ENCODE results near the gene LSR.
"Not testable (repeated sequence)": the region's sequence is repeated elsewhere in the genome, so short reads cannot be mapped to it uniquely, and the experiment has no call there.

Gene LSR

DNA sequence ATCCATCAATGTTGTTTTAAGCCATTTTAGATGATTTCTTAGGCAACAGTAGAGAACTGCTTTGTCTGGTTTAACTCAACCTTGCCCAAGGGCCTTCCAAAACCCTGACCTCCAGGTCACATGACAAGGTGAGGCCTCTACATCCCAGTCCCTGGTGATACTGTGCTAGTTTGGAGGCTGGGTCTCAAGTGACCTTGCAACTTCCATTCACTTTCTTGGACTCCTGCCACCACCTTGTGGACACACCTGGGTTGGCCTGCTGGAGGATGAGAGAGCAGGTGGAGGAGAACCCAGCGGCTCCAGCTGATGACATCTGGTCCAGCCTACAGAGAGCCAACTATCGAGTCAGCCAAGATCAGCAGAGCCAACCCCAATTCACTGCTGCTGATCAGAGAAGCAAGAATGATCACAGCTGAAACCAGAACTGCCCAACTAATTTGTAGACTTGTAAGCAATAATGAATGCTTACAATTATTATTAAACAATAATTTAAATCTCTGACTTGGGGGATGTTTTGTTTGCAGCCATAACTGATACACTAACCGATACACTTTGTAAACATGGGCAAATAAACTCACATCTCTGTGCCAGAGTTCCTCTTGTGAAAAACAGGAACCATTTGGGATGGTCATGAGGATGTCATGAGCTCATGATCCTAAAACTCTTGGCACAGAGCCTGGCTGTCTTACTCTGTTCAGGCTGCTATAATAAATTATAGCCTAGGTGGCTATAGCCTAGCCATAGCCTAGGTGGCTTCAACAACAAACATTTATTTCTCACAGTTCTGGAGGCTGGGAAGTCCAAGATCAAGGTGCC is 31.8 kb upstream of the LSR start:
- no peak for DNase-seq
- intact Hi-C loops (cut with DNase I) = no loop called here

DNA sequence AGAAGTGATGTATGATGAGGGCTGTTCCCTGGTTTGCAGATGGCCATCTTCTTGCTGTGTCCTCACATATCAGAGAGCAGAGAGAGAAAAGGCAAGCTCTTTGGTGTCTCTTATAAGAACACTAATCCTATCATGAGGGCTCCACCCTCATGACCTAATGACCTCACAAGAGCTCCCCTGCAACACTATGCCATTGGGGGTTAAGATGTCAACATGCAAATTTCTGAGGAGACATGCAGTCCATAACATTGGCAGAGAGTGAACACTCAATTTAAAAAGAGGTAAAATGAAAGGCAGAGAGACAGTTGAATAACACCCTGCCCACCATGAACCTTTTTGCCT is 31.2 kb upstream of the LSR start:
- no peak for DNase-seq
- intact Hi-C loops (cut with DNase I) = no loop called here

DNA sequence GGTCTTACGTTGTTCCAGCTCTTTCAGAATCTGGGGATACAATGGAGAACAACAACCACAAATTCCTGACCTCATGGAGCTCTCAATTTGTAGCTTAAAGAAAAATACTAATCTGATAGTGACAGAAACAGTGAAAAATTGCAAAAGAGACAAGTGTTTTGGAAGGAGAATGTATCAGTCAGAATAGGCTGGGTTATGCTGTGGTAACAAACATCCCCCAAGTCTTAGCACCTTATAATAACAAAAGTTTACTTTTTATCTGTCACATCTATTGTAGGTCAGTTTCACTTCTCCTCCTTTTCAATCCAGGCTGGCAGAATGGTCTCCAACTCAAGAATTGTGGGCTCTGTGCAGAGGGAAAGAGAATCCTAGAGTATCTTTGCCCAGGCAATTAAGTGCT is 29.8 kb upstream of the LSR start:
- DNase-seq = no peak
- intact Hi-C loops (cut with DNase I) = no loop called here

DNA sequence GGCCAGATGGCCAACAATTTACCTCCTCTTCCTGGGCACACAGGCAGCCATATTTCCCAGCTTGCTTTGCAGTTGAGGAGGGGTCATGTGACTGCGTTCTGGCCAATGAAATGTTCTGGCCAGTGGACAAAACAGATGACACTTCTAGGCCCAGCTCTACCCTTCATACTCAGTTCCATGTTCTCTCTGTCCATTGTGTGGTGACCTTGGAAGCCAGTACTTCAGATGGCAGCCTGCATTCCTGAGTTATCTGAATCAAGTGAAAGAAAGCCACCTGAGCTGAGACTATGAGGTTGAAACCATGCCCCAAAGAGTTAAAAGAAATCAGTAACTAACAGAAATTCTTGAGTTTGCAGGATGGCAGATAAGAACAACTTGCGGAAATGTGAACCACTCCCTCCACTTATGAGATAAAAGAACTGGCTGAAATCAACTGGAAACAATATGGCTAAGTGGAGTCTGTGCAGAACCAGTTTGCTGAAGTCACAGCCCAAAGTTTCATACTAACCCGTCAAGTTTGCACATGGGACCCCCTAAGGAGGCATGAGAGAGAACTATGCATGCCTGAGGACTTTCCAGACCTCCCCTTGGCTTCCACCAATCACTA is 28.4 kb upstream of the LSR start:
- intact Hi-C loops (cut with DNase I) = no loop called here
- DNase-seq = no peak

DNA sequence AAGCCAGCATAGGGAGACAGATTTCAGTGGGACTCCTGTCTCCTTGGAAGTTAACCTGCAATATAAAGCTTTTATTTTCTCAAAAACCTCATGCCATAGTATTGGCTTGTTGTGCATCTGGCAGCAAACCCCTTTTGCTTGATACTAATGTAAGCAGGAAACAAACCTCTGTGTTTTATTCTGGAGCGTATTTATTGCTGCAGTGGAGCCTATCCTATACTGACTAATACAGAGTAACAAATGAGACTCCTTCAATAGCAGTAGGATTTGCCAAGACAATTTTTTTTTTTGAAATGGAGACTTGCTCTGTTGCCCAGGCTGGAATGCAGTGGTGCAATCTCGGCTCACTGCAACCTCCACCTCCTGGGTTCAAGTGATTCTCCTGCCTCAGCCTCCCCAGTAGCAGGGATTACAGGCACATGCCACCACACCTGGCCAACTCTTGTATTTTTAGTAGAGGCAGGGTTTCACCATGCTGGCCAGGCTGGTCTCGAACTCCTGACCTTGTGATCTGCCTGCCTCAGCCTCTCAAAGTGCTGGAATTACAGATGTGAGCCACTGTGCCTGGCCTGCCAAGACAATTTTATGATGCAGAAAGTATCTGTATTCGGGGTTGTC is 27.7 kb upstream of the LSR start:
- DNase-seq; intact Hi-C loops (cut with DNase I): not testable (repeated sequence)

DNA sequence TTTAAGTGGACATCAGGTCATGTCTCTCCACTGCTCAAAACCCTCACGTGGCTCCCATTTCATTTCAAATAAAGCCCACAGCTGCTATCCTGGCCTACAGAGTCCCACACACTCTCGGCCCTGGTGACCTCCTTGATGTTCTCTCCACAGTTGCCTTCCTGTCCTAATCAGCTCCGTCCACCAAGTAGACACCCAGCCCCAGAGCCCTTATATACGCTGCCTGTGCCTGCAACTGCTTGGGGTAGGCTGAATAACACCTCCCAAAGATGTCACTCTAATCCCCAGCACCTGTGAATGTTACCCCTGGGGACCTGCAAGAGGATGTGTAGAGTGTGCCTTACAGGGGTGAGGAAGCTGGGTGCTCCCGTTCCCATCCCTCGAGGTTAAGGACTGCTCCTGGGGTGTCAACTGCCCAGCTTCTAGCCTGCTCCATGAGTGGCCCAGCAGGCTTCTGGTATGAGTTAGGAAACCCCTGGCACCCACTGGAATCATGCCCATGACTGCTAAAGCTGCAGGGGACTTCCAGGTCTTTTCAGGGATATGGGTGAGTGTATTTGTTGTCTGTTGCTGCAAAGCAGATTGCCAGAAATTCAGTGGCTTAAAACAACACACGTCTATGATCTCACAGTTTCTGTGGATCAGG is 26.3 kb upstream of the LSR start:
- intact Hi-C loops (cut with DNase I) = no loop called here
- DNase-seq = no peak

DNA sequence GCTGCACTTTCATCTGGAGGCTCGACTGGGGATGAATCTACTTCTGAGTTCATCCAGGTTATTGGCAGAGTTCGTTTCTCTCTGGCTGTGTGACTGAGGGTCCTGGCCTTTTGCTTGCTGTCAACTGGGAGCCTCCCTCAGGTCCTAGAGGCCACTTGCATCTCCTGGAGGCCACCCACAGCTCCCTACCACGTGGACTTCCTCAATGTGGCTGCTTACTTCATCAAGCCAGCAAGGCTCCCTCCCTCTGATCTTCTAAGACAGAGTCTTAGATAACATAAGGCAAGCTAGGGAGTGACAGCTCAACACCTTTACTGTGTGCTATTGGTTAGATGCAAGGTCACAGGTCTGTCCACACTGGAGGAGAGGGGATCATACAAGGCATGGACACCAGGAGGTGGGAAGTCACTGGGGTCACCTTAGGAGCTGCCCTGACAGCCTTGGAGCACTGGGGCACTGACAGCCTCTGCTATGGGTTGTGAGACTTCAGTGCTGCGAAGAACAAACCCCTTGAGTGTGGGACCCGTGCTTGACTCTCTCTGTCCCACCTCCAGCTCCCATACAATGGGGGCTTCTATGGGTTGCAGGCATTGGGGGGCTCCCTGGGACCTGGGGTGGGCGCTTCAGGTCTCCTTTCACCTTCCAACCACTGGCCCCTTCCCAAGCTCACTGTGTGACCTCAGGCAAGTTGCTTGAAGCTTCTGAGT is 25.6 kb upstream of the LSR start:
- DNase-seq = no peak
- intact Hi-C loops (cut with DNase I) = no loop called here

DNA sequence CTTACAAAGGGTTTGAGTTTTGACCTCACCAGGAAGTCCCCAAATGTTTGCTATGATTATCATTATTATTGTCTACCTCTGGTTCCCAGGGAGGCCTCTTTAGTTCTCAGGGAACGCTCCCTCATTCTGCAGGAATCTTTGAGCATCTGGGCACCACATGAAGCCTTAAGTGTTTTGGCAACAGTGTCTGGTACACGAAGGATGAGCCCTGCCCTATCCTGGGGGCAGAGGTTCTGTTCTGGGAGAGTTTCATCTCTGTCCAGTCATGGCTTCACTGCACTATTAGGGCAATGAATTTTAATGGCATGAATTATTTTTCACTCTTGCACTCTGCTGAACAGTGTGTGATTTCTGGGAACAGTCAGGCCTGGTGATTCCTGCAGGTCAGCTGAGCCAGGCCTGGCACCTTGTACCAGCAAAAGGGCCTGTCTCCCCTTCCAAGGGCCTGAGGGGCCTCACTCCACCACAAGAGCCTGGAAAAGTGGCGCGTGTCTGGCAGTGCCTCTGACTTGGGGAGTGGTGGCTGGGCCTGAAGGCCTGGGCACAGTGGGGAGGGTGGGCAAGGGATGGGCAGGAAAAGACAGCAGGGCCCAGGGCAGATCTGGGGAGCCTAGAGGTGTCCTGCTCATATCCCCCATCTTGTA is 24.8 kb upstream of the LSR start:
- intact Hi-C loops (cut with DNase I) = no loop called here
- DNase-seq = no peak

DNA sequence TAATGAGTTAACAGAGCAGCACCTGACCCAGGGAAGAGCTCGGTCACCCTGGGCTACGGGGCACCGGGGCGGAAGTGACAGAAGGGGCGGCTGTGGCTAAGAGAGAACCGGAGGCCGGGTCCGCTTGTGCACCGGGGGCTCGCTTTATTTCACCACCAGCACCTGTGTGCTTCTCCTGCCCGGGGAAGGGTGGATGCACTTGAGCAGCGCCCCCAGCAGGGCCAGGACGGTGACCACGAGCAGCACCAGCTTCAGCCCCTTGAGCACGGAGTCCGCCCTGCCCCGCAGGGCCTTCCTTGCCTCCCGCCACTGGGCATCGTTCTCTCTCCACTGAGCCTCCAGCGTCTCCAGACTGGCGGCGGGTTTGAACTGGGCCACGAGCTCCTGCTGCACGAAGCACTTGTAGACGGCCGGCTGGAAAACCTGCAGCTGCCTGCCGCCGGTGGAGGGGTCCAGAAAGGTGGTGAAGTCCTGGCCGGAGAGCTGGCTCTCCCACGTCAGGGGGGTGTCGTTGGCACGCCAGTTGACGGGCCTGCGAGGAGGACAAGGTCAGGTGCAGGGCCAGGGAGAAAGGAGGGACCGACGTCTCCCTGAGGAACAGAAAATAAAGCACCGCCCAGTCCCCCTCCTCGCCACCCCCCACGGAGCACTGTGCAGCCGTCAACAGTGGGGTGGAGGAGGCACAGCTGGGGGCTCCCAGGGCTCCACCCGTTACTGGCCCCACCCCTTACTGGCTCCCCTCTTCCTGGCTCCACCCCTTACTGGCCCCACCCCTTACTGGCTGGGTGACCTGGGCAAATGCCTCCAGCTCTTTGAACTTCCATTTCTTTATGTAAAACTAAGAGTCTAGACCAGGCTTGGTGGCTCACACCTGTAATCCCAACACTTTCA is 23.9 kb upstream of the LSR start:
- DNase-seq = no peak
- intact Hi-C loops (cut with DNase I) = no loop called here

DNA sequence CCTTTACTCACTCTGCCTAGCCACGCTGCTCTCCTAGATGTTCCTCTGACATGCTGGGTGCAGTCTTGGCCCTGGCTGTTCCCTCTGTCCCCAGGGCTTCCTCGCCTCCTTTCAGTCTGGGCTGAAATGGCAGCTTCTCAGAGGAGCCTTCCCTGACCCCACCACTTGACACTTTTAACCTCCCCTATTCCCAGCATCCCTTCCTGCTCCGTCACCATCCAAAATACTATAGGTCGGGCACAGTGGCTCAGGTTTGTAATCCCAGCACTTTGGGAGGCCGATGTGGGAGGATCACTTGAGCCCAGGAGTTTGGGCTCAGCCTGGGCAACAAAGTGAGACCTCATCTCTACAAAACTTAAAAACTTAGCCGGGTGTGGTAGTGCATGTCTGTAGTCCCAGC is 22.9 kb upstream of the LSR start:
- no peak for DNase-seq
- intact Hi-C loops (cut with DNase I) = no loop called here

DNA sequence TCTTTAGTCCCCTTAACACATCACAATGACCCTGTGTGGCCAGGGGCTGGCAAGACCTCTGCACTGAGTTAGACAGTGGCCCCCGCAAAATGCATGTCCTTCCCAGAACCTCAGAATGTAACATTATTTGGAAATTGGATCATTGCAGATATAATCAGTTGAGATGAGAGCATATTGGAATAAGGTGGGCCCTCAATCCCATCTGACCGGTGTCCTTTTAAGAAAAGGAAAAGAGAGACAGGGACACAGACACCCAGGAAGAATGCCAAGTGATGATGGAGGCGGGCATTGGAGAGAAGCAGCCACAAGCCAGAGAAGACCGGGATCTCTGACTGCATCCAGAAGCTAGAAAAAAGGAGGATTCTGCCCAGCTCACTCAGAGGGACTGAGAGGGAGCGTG is 22.1 kb upstream of the LSR start:
- no peak for DNase-seq
- intact Hi-C loops (cut with DNase I) = no loop called here

DNA sequence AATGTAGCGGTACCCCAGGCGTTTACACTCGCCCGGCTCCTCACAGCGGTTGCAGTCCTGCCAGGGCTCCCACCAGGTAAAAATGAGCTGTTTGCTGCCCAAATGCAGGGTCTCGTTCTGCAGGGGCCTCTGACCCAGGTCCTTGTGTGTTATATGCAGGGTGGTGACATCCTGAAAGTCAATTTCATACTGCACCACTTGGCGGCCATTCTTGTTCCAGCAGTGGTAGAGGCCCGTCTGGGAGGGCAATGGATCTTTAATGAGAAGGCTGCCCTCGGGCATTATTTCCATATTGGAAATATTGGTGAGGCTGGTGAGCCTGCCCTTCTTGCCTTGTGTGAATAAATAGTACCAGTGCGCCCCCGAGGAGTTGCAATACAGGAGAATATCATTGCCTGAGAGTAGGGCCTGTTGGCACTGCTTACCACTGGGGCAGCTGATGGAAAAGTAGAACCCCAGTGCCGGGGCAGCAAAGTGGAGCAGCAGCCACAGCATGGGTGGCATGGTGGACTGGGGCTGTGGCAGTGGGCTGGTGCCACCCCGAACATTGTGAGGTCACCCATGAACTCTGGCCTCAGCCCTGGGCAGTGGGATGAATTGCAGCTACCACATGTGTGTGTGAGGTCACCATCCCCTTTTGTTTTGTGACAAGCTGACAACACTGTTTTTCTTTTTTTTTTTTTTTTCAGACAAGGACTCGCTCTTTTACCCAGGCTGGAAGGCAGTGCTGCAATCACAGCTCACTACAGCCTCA is 20.4 kb upstream of the LSR start, which contains the start of gene FAM187B:
TSS of gene FAM187B (minus strand) at position 563 of the 754 bp plus-strand sequence. CDS start at position 504, 59 bp downstream.
- peak in 5 of 10 donors; percentile 15 to 87 (median 44) for DNase-seq
- intact Hi-C loops (cut with DNase I) = no loop called here

DNA sequence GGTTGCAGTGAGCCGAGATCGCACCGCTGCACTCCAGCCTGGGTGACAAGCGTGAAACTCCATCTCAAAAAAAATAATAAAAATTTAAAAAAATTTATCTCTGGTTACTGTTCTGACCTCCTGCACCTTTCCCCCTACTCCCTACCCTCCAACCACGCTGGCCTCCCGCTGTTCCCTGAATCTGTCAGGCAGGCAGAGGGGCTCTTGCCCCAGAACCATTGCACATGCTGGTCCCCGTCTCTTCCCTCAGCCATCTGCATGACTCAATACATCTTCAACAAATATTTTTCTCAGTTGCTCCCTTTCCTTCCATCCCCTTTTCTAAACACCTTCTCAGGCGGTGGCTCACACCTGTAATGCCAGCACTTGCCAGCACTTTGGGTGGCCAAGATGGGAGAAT is 19.2 kb upstream of the LSR start:
- intact Hi-C loops (cut with DNase I) = no loop called here
- peak in 1 of 10 donors; percentile 57 for DNase-seq

DNA sequence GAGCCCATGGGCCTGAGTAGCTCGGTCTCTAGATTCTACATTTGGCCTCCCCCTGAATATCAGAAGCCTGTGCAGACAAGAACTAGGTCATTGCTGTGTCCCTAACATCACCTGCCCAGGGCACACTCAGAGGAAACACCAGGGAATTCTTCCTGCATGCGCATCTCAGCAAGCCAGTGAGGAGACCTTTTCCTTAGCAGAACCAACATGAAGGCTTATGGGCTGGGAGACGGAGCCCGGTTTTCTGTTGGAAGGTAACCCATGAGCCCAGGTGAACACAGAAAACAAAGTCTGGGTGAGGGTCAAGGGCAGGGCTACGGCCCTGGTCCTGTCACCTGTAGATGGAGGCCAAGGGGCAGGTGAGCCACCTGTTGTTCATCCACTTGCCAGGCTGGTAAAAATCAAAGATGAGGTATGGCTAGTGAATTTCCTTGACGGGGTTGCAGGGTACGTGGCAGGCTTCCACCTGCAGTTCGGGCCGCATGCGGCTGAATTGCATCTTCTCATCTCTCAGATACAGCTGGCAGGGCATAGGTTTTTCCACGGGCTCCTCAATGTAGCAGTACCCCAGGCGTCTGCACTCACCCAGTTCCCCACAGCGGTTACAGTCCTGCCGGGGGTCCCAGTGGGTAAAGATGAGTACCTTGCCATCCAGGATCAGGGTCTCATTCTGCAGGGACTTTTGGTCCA is 16.7 kb upstream of the LSR start:
- DNase-seq = peak in 1 of 10 donors; percentile 53
- intact Hi-C loops (cut with DNase I) = no loop called here

DNA sequence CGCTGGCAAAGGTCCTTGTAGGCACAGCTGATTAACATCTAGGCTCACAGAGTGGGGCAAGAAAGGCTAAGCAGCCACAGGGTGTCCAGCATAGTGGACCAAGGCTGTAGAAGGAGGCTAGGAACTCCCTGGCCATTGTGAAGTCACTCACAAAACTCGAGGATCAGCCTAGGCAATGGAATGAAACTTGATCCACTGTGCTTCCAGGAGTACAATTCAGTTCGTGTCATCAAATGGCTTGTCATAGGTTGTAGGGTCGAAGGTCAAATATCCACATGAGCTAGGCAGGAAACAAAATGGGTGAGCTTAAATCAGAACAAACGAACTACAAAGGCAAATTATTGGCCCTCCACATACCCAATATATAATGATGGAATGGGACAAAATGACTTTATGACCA is 15.9 kb upstream of the LSR start:
- no peak for DNase-seq
- intact Hi-C loops (cut with DNase I) = no loop called here

DNA sequence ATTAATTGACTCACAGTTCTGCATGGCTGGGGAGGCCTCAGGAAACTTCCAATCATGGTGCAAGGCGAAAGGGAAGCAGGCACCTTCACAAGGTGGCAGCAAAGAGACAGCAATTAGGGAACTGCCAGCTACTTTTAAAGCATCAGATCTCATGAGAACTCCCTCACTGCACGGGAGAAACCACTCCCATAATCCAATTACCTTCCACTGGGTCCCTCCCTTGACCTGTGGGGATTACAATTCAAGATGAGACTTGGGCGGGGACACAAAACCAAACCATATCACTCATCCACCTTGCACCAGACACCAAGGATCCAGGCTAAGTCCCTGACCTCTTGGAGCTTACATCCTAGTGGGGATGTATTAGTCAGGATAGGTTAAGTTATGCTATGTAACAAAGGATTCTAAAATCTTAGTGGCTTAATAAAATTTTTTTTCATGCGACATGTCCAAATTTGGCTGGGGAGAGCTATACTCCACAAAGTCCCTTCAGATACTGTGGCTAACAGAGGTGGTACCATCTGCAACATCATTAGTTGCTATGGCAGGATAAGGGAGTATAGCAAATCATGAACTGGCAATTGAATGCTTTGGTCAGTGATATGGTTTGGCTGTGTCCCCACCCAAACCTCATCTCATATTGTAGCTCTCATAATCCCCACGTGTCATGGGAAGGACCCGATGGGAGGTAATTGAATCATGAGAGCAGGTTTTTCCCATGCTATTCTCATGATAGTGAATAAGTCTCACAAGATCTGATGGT is 12.0 kb upstream of the LSR start:
- intact Hi-C loops (cut with DNase I) = no loop called here
- DNase-seq = no peak

DNA sequence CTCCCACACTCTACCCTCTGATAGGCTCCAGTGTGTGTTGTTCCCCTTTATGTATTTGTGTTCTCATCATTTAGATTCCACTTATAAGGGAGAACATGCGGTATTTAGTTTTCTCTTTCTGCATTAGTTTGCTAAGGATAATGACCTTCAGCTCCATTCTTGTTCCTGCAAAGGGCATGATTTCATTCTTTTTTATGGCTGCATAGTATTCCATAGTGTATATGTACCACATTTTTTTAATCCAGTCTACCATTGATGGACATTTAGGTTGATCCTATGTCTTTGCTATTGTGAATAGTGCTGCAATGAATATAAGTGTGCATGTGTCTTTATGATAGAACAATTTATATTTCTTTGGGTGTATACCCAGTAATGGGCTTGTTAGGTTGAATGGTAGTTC is 9.2 kb upstream of the LSR start:
- DNase-seq; intact Hi-C loops (cut with DNase I): not testable (repeated sequence)
